ENCODE data around the gene LARGE1.

Gene LARGE1

DNA sequence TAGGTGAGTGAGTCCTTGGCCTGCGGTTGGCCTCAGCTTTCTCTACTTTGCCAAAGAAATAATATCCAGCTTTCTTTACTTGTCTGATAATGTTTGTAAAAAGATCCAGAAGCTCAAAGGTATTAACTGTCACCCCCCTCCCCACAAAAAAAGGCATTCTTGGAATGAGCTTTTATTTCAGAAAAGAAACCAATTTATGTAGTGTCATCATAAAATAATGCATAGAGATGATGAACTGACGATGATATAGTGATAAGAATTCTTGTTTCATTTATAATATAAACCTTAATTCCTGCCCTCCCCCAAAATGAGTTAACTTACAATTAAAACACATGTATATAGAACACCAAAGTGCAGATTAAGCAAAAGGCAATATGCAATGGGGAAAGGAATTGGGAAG, 191.4 kb downstream of the LARGE1 start:
- DNase-seq = no peak

DNA sequence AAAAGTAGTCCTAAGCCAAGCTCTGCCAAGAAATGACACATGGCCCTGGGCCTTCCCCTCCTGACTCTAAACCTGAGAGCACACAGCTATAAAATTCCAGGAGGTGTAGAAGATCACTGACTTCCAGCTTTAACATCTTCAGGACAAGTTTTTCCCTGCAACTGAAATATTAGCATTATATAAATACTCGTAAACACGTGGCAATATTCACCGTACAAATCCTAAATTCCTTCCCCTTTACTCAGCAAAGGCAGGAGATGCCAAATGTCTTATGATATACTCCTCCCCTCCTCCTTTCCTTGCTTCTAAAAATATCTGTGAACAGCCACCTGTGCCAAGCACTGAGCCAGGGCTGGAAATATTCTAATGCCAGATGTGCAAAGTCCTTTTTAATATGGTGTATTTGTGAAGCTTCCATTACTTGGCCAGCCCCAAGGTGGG, 194.0 kb downstream of the LARGE1 start:
- no peak for DNase-seq

DNA sequence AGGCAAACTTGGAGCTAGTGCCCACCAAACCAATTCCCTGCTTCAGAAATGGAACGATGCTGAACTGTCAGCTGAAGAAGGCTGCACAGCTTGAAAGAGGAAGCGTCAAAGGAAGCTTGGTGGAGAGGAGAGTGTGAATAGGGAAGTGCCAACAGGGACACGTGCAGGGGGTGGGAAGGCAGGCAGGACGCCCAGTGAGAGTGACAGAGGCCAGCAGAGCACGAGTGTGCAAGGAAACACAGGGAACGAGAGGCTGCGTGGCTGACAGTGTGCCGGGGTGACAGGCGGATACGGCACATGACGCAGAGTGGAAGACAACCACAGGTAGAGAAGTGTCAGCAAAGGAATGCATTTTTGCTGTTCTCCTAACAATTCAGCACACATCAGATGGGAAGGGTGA, 196.4 kb downstream of the LARGE1 start:
- peak in 11 of 58 donors; percentile 1 to 27 (median 4) for DNase-seq

DNA sequence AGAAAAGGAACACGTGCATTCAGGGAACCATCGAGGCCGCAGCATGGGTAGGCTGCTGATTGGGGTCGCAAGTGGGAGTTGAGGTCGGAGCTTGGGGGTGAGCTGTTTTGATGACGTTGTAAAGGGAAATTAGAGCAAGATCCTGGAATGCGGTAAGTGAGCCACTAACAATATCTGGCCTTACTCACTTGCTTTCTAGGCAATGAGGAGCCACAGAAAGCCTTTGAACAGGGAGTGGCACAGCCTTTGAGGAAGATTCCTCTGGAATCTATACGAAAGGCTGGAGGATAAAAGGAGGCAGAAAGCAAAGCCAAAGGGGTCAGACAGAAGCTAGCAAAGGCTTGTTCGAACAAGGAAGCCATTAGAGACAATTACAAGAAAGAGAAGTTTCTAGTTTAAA, 197.5 kb downstream of the LARGE1 start:
- DNase-seq = no peak

DNA sequence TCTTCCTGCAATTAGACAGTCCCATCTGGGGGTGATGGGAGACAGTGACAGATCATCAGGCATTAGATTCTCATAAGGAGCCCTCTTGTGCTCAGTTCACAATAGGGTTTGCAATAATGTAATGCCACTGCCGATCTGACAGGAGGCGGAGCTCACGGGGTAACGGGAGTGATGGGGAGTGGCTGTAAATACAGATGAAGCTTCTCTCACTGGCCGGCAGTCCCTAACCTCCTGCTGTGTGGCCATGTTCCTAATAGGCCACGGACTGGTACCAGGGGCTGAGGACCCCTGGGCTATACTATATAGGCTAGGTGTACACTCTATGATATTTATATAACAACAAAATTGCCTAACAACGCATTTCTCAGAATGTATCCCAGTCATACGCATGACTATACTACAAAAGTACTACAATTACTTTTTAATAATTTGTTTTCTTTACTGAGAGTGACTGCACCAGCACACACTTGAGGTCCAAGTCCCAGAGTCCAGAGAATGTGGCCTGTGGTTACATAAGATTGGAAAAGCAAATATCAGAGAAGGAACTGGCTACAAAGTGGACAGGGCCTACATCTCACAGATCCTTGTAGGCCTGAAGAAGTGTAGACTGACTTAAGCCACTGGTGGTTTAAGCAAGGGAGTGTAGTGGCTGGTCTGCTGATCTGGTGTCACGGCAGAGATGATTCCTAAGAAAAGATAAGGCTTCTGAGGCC, 200.0 kb downstream of the LARGE1 start:
- no peak for DNase-seq

DNA sequence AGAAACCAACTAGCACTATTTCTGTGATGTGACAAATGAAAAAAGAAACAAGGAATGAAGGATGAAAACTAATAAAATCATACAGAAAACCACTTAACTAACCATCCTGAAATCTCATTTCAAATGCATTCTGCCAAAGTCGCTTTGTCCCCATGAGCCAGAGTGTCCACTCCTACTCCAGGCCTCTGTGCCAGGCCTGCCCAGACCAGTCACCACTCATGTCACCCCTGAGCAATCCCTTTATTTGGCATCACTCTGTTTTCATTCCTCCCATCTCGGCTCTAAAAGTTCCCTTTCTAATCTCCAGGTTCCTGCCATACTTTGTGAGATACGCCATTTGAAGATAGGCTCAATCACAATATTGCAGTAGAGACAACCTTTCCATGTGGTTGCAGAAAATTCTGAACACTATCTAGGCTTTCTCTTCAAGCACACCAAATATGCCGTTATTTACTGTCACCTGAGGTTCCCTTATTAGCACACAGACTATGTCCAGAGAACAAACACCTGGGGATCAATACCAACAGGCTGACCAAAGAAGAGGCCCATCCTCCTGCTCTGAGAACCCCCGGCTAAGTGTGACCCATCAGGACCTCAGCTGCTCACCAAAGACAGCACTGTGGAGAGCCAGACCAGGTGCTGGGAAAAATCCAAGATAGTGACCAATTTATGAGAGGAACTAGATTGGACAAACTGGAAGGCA, 202.4 kb downstream of the LARGE1 start:
- DNase-seq = no peak

DNA sequence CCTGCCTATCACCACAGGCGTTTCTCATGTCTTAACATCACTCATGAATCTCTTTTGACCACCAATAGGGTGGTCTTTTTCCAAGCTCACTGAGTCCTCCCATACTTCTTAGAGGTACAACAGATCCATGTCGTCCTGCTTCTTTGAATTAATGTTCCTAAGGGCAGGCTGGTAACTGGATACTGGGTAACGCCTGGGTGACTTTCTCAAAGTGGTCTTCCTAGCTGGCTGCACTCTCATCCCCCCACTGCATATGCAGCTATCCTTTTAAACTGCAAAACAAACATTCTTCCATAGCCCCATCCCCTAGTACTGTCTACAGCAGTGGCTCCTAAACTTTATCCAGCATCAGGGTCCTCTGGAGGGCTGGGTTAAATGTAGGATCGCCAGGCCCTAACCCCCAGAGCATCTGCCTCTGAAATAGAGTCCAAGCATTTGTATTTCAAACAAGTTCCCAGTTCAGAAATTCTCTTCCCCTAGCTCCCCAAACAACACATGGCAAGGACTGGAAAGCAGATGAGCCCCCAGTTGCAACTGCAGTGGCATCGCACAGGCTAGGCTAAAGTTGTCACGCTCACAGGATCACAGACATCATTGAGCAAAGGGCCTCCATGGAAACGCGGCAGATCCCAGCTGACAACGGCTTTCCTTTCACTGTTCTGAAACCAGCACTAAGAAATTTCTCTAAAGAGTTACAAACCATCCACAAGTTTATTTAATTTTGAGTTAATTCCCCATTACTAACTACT, 204.9 kb downstream of the LARGE1 start:
- peak in 5 of 58 donors; percentile 1 to 16 (median 7) for DNase-seq

DNA sequence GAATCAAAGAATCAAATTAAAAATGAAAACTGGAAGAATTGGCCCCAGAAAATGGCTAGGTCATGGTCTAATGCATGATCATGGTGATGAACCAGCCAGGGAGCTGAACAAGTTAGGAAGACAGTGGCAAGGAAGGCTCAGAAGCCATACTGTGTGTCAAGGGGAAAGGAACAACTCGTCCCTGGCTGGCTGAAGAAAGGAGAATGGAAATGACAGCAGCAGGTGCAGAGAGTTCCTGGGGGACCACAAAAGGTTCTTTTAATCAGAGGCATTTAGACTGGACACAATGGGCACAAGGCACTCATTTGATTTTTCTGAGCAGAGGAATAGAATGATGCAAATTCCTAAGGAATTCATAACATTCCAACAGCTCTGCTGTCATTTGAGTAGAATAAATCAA, 209.9 kb downstream of the LARGE1 start:
- no peak for DNase-seq

DNA sequence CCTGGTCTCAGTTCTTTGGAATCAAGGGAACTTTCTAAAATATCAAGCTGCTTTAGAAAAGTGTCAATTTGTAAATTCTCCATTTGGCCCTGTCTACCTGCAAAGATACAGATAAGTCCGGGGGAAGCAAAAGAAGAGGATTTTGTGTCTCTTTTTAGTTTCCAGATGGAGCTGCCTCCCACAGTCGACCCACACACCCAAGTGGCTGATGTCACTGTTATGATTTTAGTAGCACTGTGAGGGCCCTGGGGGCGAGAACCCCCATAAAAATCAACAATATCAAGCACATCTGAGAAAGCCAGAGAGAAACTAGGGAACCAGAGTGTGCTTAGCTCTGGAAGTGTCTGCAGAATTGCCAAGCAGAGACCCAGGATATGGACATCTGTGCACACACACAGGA, 212.7 kb downstream of the LARGE1 start:
- DNase-seq = peak in 14 of 58 donors; percentile 1 to 54 (median 14)

DNA sequence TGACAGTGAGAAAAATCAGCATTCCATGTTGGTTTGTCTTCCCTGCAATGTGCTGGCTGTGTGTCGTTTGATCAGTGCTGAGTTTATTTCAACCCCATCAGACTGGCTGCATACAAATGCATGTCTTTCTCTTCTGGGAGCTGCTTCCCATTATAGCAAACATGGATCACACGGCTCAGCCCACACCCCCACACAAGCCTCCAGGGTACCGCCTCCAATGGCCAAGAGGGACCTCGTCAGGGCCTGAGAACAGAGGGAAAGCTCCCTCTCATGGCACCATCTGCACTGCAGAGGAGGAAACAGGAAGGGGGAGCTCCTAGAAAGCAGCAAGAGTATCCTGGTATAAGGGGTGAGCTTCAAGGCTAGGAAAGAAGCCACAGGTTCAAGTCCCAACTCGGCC, 214.2 kb downstream of the LARGE1 start:
- peak in 24 of 58 donors; percentile 2 to 62 (median 24) for DNase-seq

DNA sequence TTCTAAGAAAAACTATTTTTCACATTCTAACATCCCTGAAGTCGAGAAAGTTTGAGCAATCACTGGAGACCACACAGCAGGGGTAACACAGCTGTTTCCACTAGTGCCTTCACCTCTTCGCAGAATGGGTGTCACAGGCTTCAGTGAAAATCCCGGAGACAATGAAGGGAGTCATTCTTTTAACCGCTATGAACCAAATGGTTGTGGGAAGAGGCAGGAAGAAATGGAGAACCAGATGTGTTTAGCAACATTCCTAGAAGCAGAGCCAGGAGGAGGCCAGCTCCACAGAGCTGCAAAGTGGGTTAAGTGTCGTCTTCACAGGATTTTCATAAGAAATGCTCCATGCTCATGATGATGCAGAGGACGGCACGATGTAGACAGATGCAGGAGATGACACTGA, 221.1 kb downstream of the LARGE1 start:
- DNase-seq = no peak

DNA sequence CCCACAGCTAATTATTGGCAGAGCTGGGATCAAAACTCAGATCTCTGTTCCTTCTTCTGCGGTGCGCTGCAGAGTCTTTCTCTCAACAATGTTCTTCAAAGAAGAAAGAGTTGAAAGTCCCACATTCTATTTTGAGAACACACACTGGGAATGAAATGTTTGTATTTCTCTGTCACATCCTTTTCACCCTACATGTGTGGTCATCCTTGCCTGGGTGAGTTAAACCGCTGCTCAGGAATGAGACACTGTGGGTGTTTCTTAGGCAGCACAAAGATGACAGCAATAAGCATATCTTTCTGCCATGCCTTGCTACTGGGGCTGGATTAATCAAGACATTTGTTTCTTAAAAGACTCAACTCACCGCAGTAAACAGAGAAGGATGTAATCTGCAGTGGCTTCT, 222.6 kb downstream of the LARGE1 start:
- no peak for DNase-seq

DNA sequence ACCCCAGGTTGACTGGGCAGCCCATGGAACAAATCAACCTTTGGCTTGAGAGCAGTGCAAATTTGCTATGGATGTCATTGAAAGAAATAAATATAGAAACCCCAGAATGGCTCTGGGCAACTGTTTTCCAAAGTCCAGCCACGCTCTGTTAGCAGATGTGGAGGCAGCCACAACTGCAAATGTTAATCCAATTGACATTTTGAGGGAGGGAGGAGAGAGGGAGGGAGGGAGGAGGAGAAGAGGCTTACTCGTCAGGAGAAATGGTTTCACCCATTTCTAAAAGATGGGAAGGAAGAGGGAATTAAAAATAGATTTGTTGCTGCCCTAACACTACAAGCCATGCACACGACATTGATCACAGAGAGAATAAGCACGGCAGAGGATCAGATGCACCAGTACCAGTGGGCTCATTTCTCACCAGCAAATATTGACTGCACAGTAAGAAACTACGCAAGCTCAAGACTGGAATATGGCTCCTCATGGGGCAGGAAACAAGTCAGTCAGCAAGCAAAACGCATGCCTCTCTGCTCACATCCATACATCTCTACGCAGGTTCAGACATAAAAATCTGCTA, 229.1 kb downstream of the LARGE1 start:
- DNase-seq = no peak

DNA sequence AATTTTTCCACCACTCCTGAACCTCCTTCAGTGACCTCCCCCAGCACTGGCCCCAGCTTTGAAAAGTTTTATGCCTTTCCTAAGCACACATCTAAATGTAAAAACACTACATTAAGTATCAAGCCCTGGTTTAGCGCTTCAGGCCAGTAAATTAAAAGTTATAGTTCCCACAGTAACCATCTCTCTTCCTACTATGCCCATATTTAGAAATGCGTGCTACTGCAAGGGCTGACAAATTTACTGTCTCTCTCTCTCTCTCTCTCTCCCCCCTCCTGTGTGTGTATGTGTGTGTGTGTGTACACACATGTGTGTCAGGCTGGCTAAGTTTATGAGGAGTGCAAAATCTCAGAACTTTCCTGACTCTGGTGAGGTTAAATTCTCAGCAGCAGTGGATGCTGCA, 231.4 kb downstream of the LARGE1 start:
- no peak for DNase-seq

DNA sequence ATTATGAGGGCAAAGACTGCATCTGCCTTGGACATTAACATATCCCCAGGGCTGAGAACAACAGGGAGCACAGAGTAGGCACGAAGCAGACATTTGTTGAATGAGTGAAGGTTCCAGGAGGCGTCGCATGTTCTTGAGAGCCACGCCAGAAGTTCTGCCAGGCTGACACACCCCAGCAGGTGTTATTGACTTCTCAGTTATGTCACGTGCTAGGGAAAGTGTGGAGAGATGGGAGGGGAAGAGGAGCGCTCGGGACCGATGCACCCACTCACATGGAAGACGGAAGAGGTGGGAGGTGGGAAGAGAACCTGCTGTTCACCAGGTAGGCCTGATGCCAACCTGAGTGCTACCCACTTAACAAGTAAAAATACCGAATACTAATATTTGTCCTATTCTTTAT, 232.8 kb downstream of the LARGE1 start:
- DNase-seq = peak in 22 of 58 donors; percentile 2 to 72 (median 26)

DNA sequence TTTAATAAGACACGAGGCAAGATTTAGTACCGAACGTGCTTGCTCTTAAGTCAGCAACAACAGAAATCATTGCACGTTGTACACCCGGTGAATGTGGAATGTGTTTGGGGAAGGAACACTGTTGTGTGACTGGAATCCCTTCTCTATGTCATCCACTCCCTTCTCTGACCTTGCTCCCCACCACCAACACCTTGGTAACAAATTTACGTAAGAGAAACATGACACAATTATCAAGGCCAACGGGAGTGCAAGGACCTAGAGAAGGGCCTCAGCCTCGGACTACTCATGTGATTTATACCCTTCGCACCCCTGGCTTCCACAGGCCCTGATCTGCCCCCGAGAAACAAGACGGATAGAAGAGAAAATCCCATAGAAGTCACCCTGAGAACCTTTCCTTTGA, 236.2 kb downstream of the LARGE1 start:
- DNase-seq = no peak

DNA sequence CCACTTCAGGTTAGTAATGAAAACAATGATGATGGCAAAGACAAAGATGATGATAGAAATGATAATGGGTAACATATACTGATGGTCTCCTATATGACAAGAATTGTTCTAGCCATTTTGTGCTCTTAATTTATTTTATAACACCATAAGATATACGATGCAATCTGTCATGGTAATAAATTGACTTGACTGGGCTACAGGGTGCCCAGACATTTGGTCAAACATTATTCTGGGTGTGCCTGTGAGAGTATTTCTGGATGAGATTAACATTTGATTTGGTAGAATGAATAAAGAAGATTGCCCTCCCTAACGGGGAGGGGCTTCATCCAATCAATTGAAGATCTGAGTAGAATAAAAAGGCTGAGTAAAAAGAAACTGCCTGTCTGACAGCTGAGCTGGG, 237.3 kb downstream of the LARGE1 start:
- DNase-seq = no peak

DNA sequence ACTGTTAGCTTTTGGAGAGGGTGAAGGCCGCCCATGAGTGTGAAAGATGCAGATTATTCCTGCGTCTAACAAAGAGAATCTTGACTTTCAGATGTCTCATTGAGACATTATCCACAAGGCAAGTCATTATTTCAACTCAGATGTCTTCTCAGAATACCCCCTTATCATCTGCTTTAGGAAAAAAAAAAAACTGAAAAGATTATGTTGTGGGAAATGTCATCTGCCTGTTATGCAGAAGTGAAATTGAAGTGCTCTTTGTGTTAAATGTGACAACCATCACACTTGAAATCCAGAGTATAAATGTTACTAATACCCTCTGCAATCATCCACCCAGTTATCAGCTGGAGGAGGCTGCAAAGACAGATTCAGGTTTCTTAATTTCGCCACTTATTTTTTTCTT, 239.6 kb downstream of the LARGE1 start:
- DNase-seq = no peak

DNA sequence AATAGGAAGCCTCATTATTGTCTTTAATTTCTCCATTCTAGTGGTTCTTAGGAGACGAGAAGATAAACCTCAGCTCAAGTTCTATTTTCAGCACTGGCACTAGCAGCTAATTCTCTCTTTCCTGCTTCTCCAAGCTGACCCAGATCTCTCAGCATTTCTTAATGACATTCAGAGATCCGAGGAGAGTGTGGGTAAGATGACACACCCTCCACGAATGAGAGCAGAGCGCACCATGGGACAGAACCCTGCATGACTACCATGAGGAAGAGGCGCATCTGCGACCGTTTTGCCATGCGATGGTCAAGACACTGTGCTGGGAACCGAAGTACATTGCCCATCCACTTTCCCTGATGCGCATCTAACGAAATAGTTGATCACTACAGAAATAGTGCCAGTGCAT, 241.8 kb downstream of the LARGE1 start:
- no peak for DNase-seq

DNA sequence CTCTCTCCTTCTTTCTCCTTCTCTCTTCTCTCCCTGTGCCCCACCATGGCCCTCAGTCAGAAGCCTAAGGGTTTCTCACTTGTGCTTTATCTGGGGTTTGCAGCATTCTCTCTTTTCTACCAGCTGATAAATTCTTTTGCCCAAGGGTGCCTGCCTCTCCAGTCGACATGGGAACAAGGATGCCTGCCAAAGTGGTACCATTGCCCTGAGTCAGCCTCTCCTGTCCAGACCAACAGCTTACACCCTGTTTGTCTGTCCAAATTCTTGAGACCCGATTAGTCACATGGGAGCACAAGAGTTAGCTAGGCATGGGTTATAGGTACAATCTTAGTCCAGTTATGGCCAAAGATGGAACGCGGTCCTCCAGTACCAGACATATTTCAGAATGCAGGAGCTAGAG, 242.7 kb downstream of the LARGE1 start:
- DNase-seq = no peak

DNA sequence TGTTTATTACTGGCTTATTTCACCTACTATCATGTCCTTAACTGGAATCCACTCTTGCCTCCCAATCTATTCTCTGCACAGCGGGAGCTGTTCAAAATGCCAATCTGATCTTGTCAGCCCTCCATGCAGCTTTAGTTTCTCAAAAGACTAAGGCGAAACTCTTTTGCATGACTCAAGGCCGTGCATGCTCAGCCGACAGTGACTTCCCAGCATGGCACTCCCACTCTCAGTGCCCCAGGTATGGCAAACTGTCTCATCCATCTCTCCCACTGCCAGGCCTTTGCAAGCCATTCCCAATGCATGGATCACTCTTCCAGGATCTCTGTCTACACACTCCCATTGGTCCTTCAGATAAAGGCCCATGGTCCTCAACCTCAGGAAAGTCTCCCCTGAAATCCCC, 245.9 kb downstream of the LARGE1 start:
- DNase-seq = no peak

DNA sequence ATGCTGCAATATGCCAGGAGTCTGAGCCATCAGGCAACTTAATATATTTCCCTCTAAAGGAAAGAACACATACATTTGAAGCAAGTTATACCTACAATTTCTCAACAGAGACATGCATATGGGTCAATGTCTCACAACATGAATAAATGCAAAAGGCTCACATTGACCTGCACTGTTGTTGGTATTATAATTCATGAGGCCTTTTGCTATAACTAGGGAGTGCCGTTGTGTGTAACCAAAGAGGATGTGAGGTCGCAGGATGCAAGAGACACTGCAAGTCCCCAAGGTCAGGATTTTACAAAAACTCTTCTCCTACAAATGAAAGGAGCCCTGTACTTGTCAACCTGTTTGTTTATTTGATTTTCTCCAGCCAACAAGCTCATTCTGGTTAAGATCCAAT, 250.5 kb downstream of the LARGE1 start:
- DNase-seq = no peak

All from anterior cingulate cortex (tissue), 58 donors.